ENCODE results near the gene UMAD1.

The UMAD1 gene

DNA sequence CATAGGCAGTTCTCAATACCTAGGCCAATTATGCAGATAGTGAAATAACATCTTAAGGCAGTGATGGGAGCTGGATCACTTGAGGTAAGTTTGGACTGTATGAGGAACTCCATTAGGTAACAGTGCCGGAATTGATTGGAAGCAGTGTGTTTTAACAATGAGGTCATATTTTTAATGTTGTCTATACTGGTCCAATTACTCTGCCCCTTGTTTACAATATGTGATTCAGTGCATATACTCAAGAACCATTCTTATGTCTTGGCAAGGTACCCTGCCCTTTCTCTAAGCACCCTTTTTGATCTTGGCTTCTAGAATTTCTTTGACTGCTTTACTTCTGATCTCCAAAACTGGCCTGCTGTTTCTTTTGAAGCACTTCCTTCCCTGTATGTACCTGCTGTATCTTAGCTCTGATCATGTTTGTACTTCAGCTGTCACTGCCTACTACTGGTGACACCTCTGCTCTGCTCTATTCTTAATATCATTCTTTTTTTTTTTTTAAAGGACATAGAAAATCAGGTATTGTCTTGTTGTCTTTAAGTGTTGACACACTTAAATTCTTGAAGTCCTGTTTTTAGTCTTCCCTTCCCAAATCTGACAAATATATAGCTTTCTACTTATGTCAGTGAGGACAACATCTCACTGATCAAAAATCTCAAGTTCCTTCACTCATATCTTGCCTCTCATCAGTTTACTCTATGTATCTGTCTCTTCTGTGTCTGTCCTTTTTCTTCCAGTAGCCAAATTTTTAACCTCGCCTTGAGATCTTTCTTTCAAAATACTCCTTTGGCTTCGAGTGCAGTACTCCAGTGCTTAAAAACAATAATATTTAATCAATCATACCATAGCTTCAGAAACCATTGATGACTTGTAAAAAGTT, 124.2 kb downstream of the UMAD1 start:
- no peak for DNase-seq (ENCODE audit: low spot score)
- TF ChIP-seq, protein P1, sequence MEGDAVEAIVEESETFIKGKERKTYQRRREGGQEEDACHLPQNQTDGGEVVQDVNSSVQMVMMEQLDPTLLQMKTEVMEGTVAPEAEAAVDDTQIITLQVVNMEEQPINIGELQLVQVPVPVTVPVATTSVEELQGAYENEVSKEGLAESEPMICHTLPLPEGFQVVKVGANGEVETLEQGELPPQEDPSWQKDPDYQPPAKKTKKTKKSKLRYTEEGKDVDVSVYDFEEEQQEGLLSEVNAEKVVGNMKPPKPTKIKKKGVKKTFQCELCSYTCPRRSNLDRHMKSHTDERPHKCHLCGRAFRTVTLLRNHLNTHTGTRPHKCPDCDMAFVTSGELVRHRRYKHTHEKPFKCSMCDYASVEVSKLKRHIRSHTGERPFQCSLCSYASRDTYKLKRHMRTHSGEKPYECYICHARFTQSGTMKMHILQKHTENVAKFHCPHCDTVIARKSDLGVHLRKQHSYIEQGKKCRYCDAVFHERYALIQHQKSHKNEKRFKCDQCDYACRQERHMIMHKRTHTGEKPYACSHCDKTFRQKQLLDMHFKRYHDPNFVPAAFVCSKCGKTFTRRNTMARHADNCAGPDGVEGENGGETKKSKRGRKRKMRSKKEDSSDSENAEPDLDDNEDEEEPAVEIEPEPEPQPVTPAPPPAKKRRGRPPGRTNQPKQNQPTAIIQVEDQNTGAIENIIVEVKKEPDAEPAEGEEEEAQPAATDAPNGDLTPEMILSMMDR (IDR thresholded peaks at IDR 0.05; ENCODE audit: extremely low read depth, missing control alignments), result no peak

DNA sequence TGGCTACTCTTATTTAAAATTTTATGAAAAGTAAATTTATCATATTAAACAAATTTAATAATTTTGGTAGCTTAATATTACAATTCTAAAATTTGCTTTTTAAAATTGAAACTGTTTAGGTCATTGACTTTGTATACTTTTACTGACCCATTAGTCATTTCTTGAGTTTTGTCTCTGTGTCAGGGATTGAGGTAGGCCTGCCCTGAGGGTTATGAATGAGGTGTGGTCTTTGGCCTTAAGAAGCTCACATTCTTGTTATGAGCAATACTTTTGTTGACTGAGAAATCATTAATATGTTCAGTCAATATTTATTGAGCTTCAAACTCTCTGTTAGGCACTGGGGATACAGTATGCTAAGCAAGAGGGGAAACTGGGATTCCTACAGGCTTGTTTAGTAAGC, 124.9 kb downstream of the UMAD1 start:
- TF ChIP-seq, protein P1 (IDR thresholded peaks at IDR 0.05; ENCODE audit: extremely low read depth, missing control alignments), result no peak
- DNase-seq (ENCODE audit: low spot score), result peak; percentile 40

DNA sequence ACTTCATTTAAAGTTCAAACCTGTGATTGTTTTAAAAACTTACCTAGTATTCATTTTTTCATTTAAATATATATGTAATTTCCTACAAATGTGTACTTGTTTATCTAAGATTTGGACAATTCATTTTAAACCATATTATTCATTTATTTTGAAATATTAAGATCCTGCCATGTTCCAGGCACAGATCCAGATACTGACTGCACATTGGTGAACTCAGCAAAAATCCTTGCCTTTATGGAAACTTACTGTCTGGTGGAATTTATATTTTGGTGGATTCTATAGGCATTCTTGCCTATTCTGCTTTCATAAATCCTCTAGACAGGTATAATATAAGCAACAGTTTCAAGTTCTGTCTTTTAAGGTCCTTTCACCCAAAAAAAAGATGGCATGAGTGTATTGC, 126.1 kb downstream of the UMAD1 start:
- TF ChIP-seq, protein P1 (IDR thresholded peaks at IDR 0.05; ENCODE audit: extremely low read depth, missing control alignments), result no peak
- no peak for DNase-seq (ENCODE audit: low spot score)

DNA sequence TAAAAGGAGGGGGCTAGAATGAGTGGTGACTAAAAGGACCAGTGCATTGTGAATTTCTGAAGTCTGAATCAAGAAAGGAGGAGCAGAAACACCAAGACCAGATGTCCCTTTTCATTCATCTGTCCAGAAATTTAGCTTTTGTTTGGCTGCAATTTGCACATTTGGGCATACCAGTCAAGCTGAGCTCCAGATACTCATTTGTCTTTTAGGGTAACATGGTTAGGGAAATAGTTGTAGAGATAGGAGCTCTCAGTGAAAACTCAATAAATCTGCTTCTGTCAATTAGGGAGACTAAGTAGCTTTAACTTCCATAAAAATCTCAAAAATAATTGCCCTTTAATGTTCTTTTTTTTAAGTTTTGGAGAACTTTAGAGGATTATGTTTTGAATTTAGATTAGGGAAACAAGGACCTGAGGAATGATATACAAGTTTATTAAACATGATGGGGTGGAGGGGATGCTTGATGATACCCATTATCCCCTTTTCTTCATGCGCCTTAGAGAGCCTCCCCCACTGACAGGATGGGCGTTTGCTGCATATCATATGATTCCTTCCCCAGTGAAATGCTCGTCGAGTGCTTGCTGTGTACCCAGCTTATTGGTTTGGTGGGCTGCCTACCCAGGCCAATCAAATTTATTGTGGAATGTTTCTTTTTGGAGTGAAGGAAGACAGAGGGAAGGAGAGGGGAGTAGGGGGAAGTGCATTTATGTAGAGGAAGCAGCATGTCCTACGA, 128.6 kb downstream of the UMAD1 start:
- no peak for DNase-seq (ENCODE audit: low spot score)
- TF ChIP-seq, protein P1 (IDR thresholded peaks at IDR 0.05; ENCODE audit: extremely low read depth, missing control alignments), result no peak

DNA sequence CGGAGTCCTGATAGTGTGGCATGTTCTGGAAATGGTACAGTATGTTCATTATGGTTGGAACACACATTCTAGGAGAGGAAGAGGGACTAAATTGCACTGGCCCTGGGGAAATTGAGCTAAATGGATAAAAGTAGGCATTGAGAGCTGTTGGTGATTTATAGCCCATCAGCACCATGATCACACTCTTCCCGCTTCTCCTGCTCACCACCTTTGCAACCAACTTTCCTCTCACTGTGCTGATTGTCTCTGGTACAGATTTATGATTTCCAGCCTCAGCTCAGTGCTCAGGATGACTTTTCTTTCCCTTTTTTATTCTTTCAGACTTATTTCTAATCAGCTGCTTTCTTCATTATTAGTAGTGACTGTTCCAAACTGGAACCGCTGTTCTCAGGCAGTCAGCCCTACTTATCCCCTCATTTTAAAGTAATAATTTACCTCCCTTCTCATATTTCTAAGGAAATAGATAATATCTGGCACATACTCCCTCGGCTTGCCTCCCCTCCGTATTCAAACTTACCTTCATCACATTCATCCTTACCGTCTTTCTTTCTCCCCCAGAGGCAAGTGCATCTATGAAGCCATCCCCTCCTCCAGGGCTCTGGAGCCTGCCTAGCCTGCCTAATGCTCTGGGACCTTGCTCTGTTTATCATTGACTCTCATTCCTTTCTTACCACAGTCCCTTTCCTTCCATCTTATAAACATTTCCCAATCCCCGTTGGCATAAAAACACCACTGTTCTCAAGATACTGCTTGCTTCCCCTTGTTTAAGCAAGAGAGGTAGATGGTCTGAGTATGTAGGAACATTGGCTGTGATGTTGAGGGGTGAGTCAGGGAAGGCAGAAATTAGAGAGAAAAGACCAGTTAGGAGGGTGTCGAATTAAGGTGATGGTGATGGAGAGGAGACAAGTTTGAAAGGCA, 129.4 kb downstream of the UMAD1 start:
- DNase-seq (ENCODE audit: low spot score), result no peak
- TF ChIP-seq, protein P1 (IDR thresholded peaks at IDR 0.05; ENCODE audit: extremely low read depth, missing control alignments), result no peak

DNA sequence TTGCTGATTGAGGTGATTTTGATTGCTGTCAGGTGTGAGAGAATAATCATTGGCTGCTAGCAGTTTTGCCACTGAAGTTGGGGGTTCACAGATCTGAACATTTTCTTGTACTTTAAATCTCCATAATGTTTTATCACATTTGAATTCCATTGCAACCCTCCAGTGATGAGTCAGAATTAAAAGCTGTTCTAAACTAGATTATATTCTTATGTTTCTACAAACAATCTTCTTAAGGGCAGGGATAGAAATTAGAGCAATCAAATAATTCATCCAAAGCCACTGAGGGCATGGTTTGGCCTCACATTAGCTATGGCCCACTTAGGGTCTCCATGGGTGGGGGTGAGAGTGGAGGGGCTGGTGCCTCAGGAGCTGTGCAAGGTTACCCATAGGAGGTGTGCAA, 130.9 kb downstream of the UMAD1 start:
- TF ChIP-seq, protein P1 (IDR thresholded peaks at IDR 0.05; ENCODE audit: extremely low read depth, missing control alignments), result no peak

More for the DNA sequence above, 130.9 kb downstream of the UMAD1 start:
- no peak for DNase-seq (ENCODE audit: low spot score)
